GM18499 (cell line): Measurements from ENCODE around the gene LCT.
"Not testable (repeated sequence)": the region's sequence is repeated elsewhere in the genome, so short reads cannot be mapped to it uniquely, and the experiment has no call there.

Source experiments
- ATAC-seq: cut with Tn5 transposase; IDR thresholded peaks from one replicate; pipeline ENCODE4 v1.9.1; 2021; ENCODE audit warnings: moderate number of reproducible peaks; ENCODE audit not compliant: insufficient read depth, unreplicated experiment

The LCT gene

DNA sequence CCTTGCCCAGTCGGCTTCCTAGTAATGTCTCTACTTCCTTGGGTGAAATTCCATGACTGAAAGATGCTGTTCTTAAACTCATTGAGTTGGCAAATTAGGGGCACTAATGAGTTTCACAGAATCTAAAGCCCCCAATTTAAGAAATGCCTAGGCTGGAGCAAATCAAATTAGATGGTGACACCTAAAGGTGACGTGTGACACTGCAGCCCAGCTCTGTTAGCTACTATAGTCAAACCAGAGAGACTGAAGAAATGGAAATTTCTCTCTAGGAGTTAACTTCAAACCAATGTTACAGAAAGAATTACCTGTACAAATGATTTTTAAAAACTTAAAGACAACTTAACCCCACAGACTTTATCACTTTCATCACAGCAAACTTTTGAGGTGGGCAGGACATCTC lies 37.2 kb downstream of the LCT start:
- no peak for ATAC-seq

- no peak for ATAC-seq
Measured at GRCh38 chr2:135798762-135799161, 38.2 kb downstream of the LCT start.

DNA sequence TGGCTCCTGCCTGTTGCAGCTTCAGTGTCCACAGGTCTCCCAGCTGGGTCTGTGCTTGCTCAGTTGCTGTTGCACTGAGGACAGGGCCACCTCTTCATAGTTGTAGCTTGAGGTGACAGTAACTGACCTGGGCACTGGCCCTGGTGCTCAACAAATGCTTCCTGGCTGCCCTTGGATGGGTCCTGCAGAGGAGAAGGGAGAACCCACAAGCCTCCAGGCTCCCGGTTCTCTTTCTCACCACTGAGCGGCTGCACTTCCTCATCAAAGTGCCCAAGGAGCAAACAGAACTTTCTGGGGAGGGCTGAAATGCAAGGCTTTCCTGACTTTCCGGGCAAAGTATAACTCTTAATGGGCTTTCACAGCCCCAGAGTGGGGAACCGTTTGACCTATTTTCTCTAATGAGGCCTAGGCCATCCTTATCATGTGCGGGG lies 38.7 kb downstream of the LCT start:
- ATAC-seq: no peak

DNA sequence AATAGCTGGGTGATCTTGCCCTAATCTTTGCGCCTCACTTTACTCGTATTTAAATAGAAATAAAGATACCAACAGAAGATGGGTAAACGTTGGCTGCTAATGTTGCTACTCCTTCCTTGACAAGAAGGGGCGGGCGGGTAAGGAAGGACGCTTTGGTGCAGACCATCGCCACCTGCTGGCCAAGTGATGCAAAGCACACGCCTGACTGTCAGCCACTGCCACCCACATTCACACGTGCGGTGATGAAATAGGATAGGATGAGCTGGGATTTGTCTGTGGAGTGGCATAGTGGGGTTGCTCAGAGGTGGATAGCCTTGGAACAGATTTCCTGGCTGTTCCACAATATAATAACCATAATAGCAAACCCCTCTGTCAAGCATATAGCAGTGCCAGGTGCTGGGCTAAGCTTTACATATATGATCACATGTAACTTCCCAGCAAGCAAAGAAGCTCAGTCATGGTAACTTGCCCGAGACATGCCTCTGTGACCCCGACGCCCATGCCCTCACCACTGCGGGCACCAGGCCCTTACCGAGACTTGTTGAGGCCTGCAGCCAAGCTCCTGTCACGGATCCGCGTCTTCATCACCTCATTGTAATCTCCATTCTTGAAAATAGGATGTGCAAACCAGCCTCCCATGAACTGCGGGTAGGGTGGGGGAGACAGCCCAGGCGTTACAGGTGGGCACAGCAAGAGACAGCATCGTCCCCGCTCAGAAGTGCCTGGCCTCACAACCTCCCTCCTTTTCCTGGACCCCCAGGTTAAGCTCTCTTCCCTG lies 39.3 kb downstream of the LCT start:
- ATAC-seq: no peak

DNA sequence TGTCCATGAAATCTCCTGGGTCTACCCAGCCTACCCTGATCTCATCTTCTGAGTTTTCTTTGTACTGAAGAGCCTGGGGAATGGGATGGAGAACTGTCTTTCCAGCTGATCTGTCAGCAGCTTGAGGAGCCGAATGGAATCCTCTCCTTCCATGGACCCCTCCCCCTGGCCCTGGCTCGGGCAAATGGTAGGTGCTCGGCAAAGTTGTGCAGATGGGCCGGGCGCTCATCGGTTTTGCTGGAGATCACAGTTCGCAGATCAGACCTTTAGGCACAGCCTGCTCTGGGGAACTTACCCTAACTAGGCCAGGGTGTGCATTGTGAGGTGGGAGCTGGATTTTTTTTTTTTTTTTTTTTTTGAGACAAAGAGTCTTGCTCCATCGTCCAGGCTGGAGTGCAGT lies 40.4 kb downstream of the LCT start:
- no peak for ATAC-seq

DNA sequence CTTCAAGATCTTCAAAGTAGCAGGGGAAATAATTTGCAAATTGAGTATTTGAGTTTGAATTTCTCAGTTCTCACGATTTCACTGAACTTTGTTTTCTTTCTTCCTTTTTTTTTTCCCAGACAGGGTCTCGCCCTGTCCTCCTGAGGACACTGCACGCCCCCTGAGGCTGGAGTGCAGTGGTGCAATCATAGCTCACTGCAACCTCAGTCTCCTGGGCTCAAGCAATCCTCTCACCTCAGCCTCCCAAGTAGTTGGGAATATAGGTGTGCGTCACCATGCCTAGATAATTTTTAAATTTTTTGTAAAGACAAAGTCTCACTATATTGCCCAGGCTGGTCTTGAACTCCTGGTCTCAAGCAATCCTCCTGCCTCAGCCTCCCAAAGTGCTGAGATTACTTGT lies 41.3 kb downstream of the LCT start:
- not testable (repeated sequence) for ATAC-seq

GRCh38 chr2:135792401-135793150 lies 44.4 kb downstream of the LCT start:
- ATAC-seq: no peak

GRCh38 chr2:135791418-135792190 lies 45.4 kb downstream of the LCT start:
- ATAC-seq: no peak

DNA sequence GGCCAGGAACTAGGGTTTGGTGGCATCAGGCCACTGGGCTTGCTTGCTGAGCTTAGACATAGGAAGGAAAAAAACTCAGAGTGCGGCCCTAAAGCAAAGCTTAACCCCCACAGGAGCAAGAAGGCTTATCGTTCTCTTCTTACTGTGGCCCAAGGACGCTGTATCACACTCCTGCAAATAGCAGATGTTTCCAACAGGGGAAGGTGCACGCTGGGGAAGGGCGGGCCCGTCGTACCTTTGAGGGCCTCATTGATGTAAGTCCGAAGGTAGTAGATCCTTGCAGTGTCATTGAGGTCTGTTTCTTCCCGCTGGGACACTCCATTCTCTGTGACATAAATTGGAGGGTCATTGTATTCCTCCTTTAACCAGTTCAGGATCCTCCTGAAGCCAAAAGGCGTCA lies 46.6 kb downstream of the LCT start:
- no peak for ATAC-seq

- ATAC-seq: no peak
Measured at GRCh38 chr2:135786823-135787222, 50.2 kb downstream of the LCT start.

DNA sequence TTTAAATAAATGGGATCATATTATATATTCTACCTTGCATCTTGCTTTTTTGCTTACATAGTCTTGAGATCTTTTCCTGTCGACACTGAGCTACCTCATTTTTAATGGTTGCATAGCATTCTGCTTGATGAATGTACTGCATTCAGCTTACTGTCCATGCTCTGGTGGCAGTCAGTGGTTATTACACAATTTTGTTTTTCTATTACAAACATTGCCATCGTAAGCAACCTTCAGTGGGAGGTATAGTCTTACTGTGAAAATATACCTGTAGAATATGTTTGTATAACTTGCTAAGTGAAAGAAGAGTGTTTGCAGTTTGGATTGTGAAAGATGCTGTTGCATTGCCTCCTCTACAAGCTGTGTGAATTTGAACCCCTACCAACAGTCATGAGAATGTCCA lies 52.0 kb downstream of the LCT start:
- ATAC-seq: no peak

- peak; percentile 46 for ATAC-seq
Measured at GRCh38 chr2:135783439-135783838, 53.5 kb downstream of the LCT start.

DNA sequence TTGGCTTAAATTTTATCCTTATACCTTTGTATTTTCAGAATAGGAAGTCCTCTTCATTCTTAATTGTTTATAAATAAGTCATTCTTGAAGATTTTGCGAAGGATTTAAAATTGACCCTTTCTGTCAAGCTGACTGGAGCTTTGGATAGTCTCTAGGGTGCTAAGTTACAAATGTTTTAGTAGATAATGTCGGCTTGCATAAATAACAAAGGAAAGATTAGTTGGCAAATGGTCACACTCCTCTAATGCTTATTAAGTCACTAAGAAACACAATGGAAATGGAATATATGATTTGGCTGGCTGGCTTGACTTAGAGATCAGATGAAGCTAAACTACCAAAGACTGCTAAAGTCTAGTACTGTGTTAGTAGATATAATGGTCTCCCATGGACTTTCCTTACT lies 54.8 kb downstream of the LCT start:
- ATAC-seq: no peak

DNA sequence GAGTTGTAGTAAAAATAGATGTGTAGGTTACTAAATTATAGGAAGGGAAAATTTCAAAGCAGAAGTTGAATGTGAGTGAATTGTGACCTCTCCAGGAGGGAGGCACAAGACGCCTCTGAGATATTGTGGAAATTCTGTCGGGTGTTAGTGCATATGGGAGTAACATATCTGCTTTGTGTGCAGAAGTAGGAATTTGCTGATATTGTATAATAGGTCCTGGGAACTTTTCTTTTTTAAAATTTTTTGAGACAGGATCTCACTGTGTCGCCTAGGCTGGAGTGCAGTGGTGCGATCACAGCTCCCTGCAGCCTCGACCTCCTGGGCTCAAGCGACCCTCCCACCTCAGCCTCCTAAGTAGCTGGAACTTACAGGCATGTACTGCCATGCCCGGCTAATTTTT lies 60.6 kb downstream of the LCT start:
- ATAC-seq: no peak

DNA sequence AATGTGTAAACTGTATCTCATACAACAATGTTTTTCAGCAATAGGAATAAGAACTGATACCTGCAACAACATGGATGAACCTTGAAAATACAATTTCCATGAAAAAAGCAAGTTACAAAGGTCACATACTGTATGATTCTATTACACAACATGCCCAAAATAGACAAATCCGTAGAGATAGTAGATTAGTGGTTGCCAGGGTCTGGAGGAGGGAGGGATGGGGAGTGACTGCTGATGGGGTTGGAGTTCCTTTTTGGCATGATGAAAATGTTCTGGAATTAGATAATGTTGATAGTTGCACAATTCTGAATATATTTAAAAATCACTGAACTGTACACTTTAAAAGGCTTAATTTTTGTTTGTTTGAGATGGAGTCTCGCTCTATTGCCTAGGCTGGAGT lies 61.6 kb downstream of the LCT start:
- no peak for ATAC-seq

DNA sequence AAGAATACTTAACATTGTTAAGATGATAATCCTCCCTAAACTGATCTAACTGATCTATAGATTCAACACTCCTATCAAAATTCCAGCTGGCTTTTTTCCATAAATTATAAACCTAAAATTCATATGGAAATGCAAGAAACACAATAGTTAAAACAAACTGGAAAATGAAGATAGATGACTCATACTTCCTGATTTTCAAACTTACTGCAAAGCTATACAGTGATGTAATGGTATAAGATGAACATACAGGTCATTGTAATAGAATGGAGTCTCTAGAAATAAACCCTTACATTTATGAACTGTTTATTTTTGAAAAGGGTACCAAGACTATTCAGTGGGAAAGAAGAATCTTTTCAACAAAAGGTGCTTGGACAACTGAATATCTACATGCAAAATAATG lies 63.1 kb downstream of the LCT start:
- no peak for ATAC-seq

- ATAC-seq: no peak
Measured at GRCh38 chr2:135773319-135773718, 63.7 kb downstream of the LCT start.

GRCh38 chr2:135768863-135769262 lies 68.1 kb downstream of the LCT start:
- no peak for ATAC-seq

DNA sequence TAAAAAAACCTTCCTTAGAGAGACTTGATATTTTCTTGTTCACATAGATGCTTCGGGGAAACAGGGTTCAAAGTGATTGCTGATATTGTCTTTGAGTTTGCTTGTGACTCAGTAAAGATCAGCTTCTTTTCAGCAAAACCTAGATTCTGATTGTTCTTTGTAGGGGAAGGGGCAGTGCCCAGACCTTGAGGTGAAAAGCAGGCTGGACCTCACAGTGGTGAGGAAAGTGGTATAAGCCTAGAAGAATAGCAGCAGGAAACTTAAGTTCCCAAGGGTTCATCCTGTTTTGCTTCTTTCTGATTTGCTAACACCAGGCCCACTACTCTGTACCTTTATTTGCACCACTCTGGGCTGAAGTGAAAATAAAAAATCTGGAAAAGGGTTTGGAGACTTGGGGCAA lies 74.5 kb downstream of the LCT start:
- no peak for ATAC-seq

DNA sequence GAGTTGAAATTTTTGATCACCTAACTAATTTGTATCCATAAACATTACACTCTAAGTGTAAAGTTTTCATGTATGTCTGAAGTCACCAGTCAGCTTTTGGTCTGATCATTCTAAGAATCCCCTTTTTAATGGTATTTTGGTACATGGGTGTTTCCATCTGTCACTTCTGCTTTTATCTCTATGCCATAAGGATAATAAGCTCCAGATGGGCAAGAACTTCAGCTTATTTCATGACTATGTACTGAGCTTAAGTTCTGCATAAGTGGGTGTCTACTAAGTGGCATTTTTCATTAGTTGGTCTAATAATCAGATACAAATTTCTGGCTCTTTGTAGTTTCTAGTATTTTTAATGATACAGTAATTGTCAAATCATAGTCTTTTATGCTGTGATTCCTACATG lies 75.0 kb downstream of the LCT start:
- ATAC-seq: no peak

DNA sequence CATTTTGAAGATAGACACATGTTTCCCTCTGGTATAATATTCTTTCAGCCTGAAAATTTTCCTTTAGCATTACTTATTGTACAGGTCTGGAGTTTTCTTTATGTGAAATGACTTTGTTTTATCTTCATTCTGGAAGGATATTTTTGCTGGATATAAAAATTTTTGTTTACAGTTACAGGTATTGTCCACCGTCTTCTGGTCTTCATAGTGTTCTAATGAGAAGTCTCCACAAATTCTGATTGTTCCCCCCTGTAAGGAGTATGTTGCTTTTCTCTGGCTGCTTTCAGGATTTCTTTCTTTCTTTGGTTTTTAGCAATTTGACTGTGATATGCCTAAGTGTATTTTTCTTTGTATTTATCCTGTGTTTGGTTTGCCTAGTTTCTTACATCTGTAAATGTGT lies 80.3 kb downstream of the LCT start:
- ATAC-seq: no peak
